GM19395 (cell line): ENCODE measurements around the gene ATXN1.
A peak's percentile ranks its signal among the peaks of the same experiment; 100 is the strongest.

ENCODE experiments used
- ATAC-seq: cut with Tn5 transposase; IDR thresholded peaks from one replicate; pipeline ENCODE4 v1.9.1; 2021; ENCODE audit warnings: mild to moderate bottlenecking, moderate library complexity; ENCODE audit not compliant: unreplicated experiment

ATXN1 gene

DNA sequence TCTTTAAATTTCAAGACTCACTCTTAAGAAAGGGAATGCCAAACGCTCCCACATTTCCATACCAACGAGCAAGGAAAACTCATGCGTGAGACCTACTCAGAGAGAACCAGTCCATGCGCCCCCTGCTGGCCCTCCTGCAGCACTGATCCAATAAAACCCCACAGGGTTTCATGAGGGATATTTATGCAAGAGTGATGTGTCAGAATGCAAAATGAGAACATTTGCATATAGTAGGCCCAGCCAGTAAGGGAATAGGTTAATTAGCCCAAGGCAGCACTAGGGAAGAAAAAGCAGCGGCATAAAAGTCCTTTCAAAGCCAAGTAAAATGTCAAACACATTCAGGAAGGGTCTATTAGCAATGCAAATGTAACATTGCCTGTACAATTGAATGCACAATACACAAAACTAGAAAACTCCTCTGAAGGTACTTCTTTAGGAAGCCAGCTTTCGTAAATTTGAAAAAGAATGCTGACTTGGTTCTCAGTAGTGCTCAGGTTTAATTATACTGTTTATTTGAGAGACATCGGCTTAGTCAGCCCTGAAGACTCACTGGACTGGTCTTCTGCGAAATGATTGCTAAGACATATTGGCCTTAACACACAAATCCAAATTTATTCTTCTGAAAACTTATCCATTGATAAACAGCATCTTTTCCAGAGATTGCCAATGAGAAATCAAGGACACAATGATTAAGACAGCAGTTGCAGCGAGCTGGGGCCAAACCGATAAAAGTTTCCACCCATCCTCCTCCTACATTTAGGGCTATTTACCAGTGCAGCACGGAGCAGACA is 429.7 kb downstream of the ATXN1 start:
- peak; percentile 53 for ATAC-seq

- ATAC-seq = peak; percentile 47
These were observed 432.0 kb downstream of the ATXN1 start for GRCh38 chr6:16329233-16329632.

- no peak for ATAC-seq
These were observed 433.4 kb downstream of the ATXN1 start for GRCh38 chr6:16327777-16328325.

GRCh38 chr6:16326971-16327776 is 434.1 kb downstream of the ATXN1 start:
- ATAC-seq = no peak

DNA sequence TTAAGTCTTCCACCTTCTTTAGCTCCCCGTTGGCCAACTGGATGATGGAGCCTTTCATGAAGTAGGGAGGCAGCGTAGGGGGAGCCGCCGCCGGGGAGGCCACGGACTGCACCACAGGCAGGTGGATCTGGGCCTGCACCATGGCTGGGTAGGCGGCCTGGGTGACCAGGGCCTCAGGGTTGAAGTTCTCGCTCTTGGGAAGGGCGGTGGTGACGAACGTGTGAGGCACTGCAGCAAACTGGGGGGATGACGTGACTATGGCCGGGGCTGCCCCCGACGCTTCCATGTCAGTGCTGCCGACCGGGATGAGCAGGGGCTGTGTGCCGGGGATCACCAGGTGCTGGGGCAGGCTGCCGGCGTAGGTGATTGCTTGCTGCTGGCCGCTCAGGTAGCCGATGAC is 434.7 kb downstream of the ATXN1 start:
- ATAC-seq = no peak

DNA sequence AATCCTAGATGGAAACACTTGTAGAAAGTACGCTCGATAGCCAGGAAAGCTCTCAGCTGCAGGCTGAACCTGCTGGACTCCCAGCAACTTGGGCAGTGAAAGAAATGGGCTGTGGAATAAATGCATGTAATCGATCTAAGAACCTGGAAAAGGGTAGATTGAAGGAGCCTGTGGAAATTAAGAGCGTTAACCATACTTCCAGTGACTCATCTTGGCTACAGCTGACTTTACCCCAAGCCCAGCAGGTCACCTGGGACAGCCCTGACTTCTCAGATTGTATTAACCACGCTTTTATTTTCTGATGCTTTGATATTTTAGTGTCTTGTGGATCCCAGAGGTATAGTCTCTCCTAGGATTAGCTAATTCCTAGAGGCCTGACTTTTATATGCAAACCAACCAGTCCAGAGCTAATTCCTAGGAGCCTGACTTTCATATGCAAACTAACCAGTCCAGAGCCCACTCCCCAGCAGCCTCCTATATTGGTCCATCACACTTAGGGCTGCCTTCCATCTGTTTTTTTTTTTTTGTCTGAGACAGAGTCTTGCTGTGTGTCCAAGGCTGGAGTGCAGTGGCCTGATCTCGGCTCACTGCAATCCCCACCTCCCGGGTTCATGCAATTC is 436.5 kb downstream of the ATXN1 start:
- ATAC-seq = no peak

DNA sequence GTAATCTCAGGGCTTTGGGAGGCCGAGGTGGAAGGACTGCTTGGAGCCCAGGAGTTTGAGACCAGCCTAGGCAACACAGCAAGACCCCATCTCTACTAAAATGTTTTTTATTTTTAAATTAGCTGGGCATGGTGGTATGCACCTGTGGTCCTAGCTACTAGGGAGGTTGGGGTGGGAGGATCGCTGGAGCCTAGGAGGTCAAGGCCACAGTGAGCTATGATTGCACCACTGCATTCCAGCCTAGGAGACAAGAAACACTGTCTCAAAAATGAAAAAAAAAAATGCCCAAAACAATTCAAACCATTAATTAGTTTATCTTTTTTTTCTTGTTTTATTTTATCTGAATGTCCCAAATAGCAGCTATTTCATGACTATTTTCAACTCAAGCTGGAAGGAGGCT is 437.1 kb downstream of the ATXN1 start:
- ATAC-seq = no peak

DNA sequence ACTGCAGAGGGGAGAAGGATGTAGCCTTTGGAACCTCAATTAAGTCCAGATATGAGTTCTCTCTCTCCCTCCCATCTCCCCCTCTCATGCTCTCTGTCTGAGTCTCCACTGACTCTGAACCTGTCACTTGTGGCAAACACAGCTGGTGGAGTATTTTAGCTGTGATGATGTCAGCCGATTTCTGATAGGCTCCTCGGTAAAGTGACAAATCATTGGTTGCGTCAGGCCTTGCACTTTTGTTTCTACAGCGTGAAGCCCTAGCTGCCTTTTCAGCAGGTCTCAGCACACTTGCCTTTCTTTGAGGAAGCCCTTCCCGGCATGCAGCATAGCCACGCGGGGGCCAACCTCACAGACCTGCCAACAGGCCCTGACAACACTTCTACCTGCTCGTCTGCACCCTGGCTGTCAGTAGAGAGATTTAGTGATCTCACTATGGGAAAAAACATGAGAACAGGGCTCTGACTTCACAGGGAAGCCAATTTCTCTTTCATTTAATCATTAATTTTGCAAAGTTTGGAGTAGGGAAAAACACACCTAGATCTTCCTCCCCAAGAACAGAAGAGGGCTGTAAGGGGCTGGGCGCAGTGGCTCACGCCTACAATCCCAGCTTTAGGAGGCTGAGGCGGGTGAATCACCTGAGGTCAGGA is 438.5 kb downstream of the ATXN1 start:
- ATAC-seq = peak; percentile 92

- no peak for ATAC-seq
These were observed 439.4 kb downstream of the ATXN1 start for GRCh38 chr6:16321826-16322225.

DNA sequence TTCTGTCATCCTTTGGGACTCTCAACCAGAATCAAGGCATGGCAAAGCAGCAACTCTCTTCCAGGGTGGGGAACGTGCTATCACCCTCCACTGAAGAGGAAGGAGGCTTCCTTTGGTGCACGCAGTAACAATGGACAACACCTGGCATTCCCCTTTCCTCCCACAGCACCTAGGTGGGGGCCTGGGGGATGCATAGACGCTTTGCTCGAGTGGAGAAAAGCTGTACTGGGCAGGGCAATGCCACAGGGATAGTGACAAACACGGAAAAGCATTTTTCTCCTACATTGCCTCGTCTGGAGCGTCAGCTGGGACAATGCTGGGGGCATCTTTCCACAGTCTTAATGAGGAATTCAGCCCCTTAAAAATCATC is 439.9 kb downstream of the ATXN1 start:
- ATAC-seq = no peak

DNA sequence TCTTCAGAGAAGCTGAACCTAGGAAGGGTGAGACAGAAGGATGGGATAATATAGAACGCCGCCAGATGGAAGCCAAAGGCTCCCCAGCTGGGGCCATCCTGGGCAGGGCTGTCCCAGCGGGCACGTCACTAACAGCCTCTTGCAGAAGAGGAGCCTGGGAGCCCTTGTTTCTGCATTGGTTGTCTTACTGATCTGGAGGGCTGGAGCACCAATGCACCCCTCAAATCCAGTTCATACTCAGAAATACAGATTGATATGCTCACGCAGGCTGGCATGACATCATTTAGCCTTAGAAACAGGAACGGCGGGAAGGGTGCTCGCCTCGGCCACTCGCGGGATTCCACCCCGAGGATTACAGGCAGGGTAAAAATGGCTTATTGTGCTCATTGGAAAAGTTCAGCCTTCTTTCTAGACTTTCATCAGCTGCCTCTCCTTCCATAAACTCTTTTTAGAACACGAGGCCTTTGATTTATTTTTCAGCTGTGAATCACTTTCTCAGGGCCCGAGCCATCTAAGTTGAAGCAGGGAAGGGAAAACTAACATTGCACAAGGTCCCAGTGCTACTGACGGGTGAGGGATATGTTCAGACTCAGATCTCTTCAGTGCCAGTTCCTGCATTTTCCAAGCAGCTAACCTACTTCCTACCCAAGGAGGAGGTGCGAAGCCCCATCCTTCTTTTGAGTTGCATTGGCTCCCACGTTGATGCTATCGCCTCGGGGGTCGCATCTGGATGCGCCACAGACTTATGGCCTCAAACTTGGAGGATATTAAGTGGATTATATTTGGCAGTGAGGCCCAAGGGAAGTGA is 440.5 kb downstream of the ATXN1 start:
- ATAC-seq = no peak

DNA sequence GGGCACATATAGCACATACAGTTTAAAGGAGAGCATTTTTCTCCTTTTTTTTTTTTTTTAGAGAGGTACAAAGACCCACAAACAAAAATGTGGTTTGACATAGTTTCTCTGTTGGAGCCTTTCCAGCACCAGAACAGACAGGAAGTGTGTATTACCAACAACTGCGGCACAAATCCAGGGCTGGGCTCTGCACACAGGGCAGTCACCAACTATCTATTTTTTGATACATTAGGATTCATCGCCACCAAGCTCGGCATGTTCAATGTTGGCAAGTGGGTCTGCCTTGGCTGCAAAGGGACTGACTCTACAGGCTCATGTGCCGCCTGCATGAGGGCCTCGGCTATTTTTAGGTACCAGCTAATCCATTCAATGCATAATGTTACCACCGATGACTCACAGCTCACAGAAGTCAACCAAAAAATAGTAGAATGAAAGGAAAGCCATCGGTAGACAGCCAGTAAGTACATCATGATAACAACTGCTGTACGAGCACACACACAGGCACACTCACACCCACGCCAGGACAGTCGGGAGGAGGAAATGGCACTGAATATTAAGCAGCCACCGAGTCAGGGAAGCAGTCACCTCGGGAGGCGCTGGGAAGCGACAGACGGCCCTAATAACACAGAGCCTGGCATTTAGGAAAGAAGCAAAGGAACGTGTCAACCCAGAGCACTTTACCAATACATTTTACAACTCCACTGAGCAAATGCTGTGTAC is 441.3 kb downstream of the ATXN1 start:
- ATAC-seq = peak; percentile 60

DNA sequence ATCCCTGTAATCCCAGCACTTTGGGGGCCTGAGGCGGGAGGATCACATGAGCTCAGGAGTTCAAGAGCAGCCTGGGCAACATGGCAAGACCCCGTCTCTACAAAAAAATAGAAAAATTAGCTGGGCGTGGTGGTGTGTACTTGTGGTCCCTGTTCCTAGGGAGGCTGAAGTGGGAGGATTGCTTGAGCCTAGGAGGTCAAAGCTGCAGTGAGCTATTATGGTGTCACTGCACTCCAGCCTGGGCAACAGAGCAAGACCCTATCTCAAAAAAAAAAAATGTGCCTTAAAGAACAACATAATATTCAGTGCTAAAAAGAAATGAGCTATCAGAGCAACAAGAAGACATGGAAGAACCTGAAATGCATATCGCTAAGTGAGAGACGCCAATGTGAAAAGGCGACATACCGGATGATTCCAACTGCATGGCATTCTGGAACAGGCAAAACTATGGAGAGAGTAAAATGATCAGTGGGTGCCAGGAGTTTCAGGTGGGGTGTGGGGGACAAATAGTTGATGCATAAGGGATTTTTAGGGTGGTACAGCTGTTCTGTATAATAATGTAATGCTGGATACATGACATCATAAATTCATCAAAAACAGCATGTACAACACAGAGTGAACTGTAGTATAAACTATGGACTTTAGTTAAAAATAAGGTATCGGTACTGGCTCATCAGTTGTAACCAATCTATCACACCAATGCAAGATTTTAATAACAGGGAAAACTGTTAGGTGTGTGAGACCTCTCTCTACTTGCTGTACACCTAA is 442.1 kb downstream of the ATXN1 start:
- ATAC-seq = no peak

DNA sequence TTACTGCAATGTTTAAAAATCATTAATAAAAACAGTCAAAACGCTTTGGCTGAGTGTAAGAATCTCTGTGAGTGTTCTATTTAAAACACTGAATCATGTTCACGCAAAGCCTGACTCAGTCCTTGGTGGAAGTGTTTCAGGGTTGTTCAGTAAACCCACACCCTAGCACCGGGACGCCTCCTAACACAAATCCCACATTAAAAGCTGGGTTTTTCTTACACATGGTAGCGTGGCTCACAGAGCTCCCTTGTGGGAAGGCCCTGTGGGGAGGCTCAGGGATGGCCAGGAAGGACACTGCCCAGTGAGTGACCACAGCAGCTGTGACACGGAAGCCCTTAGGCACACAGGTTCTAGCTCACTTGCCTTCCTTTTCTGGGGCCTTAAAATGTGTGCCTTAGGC is 442.7 kb downstream of the ATXN1 start:
- ATAC-seq = no peak

GRCh38 chr6:16316741-16317251 is 444.5 kb downstream of the ATXN1 start:
- no peak for ATAC-seq

DNA sequence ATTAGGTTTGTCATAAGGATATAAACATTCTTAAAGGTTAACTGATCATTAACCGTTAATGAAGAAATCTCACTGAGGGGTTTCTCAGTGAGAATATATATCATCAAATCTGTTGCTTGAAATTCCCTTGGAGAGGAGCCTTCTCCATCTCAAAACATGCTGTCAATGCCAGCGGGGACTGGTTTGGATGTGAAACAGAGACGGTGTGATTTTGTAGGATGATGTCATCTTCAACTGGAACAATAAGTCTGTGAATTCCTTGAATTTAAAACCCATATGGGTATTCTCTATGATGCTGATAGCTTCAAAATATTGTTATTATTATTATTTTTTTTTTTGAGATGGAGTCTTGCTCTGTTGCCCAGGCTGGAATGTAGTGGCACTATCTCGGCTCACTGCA is 447.0 kb downstream of the ATXN1 start:
- no peak for ATAC-seq

- no peak for ATAC-seq
These were observed 447.5 kb downstream of the ATXN1 start for GRCh38 chr6:16313732-16314131.

GRCh38 chr6:16311763-16312162 is 449.5 kb downstream of the ATXN1 start:
- no peak for ATAC-seq

- ATAC-seq = no peak
These were observed 454.9 kb downstream of the ATXN1 start for GRCh38 chr6:16306334-16306733.
